Stimulated activated CD4-positive, alpha-beta T cell treated with anti-CD3 and anti-CD28 coated beads, TNF-alpha, amount 100 ng/mL, for 48 hours (primary cell): ENCODE results near the gene ADCY6.

Source experiments
- DNase-seq, 3 donors: peaks; one replicate each; pipeline ENCODE4 v3.0.0-alpha.2; 2020; ENCODE audit warnings: low read depth in 3 of 3

Gene ADCY6

GRCh38 chr12:48783432-48783831, 5.5 kb downstream of the ADCY6 start:
- no peak for DNase-seq

DNA sequence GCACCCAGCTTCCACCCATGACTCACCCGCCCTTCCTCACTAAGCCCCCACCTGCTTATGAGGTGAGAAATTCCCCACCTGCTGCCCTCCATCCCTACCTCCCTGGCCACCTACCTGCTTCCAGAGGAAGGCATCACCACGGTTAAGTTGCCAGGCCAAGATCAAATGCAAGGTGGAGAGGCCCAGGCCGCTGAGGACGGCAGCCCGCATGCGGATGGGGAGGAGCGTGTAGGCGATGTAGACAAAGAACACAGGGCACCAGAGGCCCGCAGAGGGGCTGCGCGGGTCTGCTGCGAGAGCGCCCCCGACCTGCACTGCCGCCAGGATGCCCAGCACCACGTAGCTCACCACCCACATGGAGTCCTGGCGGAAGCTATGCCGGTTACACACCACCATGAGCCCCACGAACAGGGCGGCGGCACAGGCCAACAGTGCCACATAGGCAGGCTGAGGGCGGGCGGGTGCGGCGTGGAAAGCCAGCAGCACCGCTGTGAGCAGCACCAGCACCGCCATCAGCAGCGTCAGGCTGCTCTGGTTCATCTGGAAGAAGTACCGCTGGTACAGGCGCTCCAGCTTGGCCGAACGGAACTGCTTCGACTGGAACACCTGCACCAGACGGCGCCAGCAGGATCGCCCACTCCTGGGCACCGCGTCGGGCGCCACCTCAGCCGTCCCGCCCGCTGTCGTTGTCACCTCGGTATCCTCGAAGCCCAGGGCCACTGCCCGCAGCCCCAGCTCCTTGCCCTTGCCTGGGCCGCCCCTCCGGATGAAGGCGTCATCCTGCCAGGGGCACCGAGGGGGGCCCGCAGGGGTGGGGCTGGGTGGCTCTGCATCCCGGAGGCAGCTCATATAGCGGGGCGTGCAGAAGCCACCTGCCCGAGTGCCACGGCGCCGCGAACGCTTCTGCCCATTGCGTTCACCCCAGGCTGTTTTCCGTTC, 6.2 kb downstream of the ADCY6 start:
- no peak for DNase-seq

GRCh38 chr12:48781750-48782456, 7.0 kb downstream of the ADCY6 start:
- no peak for DNase-seq

GRCh38 chr12:48780381-48781025, 8.4 kb downstream of the ADCY6 start:
- DNase-seq, result no peak

DNA sequence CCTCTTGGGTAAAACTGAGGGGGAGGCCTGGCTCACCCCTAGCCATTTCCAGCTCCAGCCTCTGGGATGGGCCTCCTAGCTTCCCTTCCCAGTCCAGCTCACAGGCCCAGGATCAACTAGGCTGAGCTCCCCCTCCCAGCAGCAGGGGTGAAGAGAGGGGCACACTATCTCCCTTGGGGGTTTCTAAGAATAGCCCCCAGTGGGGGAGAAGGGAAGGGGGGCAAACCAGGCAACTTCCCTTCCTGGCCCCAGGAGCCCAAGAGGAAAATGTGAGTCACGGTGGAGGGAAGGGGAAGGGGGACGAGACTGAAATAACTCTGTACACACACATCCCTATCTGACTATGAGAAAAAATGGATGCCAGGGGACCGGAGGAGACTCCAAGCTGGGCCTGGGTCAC, 9.0 kb downstream of the ADCY6 start:
- DNase-seq, result no peak

DNA sequence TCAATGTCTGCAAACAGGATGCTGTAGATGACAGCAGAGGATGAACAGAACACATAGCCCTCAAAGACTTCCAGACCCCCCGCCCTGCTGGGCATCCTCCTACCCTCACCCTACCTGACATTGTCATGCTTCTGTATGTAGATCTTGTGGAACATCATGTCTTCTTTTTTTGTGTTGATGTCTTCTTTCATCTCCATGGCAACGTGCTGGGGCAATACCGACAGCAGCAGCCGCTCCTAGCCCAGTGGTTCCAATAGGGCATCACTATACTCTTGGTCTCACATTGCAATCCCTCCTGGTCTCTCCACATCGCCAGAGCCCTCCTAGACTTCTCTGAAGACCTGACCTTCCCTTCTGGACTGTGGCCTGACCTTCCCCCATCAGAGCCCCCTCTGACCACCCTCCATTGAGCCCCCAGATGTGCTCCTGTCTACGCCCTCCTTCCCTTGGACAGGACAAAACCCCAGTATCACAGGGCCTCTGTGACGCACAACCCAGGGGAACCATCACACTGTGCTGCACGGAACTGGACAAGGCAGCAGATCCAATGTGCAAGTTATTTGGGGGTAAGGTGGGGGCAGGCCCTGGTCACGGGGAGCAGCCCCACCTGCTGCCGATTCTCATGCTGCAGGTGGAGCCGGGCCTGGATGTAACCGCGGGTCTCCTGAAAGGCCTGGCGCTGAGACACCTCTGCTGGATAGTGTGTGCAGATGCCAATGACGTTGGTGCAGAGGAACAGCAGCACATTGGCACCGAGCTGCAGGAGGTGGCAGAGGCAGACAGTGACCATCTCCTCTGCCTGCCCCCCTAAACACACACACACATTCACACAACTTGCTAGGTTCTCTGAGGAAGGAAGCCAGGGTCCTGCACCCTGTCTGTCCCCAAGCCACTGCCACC, 11.1 kb downstream of the ADCY6 start:
- no peak for DNase-seq

DNA sequence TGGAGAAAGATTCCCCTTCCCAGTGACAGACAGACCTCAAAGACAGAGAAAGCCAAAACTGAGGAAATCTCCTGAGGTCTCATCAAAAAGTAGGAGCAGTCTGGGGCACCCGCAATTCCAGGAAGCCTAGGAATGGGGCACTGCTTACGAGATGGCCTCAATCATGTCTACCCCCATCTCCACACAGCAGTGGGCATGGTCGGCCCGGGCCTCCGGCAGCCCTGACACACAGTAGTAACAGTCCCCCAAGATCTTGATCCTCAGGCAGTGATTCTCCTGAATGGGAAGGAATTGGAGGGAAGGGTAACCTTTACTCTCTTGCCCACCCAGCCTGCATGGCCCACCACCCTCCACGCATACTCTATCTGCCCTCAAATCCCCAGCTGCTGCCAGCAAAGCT, 11.9 kb downstream of the ADCY6 start:
- no peak for DNase-seq

DNA sequence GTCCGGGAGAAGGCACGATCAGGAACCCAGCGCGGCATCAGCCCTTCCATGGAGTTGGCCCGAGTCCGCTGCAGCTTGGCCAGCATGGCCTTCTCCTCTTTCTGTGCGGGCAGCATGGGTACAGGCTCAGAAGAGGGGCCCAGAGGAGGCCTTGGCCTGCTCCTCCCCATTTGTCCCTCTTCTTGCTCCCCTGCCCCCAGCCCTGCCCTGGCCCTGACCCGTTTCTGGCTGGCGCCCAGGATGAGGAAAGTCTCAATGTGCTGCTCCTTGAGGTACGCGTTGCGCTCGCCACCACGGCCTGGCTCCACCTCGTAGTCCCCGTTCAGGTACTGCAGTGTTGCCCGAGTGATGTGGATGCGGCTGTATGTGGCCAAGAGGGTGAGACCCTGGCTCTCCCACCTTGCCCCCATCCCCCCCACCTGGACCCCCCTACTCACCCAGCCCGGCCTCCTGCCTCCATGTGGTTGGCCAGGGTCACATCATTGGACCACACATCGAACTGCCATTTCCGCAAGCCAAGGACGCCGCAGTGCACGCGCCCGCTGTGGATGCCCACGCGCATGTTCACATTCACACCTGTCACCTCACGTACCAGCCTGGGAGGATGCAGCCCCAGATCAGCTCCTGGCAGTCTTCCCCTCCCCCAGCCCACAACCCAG, 12.8 kb downstream of the ADCY6 start:
- no peak for DNase-seq

GRCh38 chr12:48775299-48775698, 13.6 kb downstream of the ADCY6 start:
- DNase-seq, result no peak

DNA sequence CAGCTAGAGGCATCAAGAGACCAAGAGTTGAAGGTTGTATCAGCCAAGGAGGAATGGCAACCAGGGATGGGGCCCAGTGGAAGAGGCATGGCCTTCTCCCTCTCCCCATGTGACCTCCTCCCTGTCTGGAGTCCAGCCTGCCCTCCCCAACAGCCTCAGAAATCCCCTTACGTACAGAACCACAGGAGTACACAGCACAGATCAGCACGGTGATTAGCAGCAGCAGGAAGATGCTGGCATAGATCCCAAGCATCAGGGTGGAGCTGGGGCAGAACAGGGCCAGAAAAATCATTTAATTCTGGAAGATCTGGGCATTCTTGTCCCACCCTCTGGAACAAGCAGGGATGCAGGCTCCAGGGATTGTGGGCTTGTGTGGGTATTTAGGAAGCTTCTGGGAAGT, 14.4 kb downstream of the ADCY6 start:
- no peak for DNase-seq

DNA sequence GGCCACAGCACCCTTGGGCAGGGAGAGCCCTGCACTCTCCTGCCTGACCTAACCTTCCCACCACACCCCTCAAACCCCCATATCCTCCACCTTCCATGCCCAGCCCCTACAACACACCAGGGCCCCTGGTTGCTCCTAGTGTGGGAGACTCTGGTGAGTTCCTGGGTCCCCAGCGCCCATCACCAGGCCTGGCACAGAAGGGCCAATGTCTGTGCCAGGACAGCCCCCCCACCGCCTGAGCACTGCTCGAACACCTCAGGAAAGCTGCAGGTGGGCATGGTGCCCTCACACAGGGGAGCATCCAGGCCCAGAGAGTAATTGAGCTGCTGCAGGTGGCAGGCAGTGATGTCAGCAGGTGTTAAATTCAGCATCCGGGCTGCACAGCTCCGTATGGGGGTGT, 15.2 kb downstream of the ADCY6 start:
- no peak for DNase-seq

GRCh38 chr12:48771588-48772112, 17.2 kb downstream of the ADCY6 start:
- DNase-seq, result no peak

DNA sequence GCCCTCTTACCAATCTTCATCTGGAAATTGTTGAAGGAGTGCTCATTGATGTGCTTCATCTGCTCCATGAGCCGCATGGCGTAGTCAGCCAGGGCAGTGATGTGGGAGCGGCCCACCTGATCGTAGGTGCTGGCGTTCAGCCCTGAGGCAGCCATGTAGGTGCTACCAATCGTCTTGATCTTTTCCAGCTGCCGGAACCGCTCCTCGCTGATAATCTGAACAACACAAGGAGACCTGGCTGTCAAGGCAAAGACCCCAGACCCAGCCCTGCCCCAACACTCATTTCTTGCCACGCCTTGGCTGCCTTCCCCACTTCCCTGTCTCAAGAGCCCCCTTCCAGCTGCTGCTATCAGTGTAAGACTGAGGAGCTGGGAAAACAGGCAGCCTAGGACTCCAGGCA, 18.1 kb downstream of the ADCY6 start:
- no peak for DNase-seq

DNA sequence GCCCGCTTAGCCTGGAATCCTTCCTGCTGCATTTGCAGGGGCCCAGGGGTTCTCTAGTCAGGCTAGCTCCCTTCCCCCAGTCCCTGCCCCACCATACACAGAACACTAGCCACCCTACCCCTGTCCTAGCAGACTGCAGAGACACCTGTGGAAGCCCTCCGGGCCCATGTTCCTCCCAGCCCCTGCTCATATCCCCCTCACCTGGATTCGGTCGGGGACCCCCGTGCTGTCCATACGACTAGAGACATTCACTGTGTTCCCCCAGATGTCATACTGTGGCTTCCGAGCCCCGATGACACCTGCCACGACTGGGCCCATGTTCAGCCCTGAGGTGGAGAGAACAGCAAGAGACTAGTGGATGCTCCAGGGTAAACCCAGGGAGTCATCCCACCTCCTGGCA, 20.2 kb downstream of the ADCY6 start:
- DNase-seq, result no peak

GRCh38 chr12:48768147-48768546, 20.7 kb downstream of the ADCY6 start:
- no peak for DNase-seq

DNA sequence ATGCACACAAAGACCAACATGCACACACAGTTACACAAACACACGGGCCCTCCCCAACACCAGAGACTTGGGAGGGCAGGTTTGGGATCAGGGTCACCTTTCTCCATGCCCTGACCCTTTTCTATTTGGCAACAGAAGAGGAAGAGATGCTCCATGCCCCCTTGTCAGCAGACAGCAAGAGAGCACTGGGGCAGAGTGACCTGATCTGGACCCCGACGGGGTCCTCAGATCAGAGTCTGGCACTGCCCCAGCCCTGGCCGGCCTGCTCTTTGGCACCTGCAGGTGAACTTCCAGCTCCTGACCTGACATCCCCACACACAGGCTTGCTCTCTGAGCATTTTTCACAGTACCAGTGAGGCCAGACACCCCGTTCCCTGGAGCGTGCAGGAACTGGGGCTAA, 21.4 kb downstream of the ADCY6 start:
- no peak for DNase-seq

DNA sequence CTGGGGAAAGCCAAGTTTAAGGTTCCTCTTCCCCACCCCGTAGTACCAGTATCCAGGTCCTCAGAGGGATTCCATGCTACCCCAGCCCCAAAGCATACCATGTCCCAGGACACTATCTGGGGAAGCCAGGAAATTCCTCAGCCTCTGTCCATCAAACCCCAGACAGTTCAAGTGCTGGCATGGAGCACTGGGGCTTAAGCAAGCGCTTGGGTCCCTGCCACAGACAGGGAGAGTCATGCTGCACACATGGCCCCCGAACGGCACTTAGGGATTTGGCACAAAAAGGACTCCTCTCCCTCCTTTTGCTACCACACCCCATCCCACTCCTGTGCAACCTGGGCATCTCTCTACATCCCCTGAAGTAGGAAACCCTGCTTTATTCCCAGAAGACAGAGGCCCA, 21.8 kb downstream of the ADCY6 start:
- DNase-seq, result no peak

- DNase-seq, result no peak
These were observed 23.1 kb downstream of the ADCY6 start for GRCh38 chr12:48765753-48766162.

DNA sequence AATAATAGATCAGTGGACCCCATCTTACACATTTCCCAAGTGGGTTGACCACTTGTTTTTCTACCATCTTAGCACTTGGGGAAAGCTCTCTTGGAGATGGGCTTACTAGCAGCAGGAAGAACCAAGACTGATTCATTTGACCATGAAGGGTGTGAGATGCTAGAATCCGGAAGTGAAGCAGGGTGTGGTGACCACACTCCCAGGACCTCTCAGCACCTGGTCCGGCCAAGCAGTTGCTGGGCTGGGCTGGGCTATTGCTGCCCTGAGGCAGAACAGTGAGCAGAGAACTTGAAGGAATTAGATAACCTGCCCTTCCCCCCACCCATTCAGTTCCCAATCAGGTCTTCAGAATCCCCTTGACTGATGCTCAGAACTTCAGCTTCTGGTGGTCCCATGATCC, 24.4 kb downstream of the ADCY6 start:
- no peak for DNase-seq

GRCh38 chr12:48758737-48759136, 30.2 kb downstream of the ADCY6 start:
- DNase-seq, result no peak

- DNase-seq, result no peak
These were observed 30.7 kb downstream of the ADCY6 start for GRCh38 chr12:48758186-48758585.
